ENCODE measurements around the gene FAHD2A. TPM values are rescaled to one million over a fixed set of nuclear protein-coding genes. Genes with fewer than 3 reads are reported as not detected.
"Not testable (repeated sequence)": the region's sequence is repeated elsewhere in the genome, so short reads cannot be mapped to it uniquely, and the experiment has no call there.

FAHD2A gene
- total RNA-seq, 1 experiment from 2014 or later: 35.5 TPM

DNA sequence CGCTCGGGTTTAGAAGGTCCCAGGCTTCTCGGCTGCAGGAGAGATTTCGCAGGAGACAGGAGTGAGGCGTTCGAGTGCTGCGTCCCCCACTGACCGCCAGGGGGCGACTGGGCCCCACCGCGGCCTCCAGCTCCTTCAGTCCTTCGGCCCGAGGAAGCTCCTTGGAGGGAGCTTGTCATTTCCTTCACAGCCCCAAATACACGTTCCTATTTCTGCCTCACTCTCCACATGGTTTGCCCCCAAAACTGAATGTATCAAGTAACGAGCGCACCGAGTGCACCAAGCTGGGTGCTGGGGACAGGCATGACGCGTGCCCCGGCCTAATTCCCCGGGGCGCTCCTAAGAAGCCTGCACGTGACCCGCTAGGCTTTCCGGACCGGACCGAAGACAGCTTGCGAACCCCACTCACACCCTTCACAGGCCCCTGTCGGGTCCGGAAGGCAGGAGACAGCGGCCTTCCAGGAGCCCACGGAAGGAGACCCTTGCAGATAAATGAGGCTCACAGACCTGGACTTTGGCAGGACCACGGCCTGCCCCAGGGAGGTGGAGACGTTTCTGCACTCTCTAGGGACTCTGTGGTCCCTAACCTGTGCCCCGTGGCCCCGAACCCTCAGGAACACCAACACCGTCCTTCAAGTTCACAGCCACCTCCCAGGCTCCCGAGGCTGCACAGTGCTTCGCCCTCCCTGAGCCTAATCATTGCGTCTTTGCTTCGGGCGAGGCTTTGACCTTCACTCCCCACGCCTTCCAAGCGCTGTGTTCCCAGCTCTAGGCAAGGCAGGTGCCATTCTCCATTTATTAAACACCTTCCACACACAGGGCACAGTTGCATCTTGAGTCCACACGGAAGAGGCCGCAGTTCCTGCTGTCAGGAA is 13.0 kb upstream of the FAHD2A start:
- DNase-seq (ENCODE audit: extremely low read depth, low read depth): peak; percentile 40

DNA sequence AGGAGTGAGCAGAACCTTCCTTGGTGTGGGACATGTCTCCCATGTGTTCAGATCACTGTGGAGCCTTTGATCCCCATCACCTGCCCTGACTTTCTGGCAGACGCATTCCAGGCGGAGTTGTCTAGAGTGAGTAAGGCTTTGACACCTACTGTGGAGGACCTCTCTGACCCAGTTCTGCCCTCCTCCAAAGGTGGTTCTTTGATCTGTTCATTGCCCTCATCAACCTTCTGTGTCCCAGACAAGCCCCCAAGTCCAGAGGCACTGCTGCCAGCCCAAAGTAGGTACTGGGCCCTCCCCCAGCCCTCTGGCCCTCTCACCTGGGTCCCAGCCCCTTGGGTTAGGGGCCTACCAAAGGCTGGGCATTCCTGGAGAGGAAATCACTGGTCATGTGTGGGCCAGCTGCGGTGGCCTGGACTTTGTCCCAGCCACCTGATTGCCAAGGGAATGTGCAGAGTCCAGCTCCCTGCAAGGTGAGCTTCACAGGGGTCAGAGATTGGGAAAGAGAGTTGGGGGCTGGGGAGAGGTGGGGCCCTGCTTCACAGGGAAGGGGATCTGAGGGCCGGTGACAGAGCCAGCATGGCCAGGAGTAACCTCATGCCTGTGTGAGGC is 12.1 kb upstream of the FAHD2A start:
- DNase-seq (ENCODE audit: extremely low read depth, low read depth): no peak

DNA sequence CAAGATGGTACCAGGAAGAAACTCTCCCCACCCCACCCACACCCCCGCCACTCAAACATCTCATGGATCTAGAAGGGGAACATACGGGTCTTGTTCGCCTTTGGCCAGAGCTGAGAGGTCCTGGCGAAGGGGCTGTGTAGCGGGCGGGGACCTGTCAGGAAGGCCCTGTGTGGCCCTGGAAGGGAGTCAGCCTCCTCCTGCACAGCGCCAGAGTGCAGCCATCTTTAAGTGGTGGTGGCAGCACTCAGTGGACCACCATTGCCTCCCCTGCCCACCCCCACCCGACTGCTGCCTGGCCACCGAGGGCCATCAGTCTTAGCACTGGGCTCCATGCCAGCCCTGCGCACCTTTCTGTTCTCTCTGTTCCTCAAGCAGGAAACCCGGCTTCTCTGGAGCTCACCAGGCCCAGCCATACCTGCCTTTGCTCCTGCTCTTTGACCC is 11.6 kb upstream of the FAHD2A start:
- no peak for DNase-seq (ENCODE audit: extremely low read depth, low read depth)

DNA sequence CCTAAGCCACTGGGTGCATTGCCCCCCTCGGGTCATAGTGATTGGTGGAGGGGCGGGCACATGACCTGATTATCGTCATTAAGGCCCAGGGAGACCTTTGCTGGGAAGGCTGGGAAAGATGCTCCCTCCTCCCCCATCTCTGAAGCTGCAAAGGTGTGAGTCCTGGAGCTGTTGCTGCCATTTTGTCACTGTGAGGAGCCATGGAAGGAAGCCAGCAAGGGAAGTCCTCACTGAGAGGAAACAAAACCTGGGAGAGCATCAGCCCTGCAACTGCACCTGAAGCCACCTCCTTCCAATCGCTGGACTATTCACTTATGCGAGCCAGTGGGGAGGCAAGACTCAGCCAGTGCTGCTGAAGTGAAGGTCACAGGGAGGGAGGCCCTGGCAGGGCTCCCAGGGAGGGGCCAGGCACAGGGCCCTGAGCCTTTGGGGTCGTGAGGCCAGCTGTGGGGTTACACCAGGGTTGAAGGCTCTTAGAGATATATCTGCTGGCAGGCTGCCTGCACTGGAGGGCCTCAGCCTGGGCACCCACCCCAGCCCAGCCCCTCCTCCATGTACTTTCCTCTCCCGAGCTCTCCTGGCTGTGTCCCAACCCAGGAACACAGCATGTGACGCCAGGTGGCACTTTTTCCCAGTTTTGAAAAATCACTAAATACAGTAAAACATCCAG is 10.7 kb upstream of the FAHD2A start:
- no peak for DNase-seq (ENCODE audit: extremely low read depth, low read depth)

DNA sequence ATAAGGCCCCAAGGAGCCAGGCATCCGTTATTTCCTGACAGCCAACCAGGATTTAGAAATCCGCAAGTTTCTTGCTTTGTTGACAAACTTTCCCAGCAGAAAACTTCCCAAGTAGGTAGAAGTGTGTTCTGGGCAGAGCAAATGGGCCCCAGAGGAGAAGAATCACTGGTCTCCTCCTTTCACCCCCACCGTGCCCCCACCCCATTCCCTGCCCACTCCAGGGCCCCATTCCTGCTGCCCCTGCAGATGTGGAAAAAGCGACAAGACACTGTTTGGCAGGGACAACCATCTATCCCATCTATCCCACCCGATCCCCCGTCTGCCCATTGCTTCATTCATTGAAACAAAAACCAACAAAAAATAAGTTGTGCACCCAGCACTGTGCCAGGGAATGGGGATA is 10.2 kb upstream of the FAHD2A start:
- no peak for DNase-seq (ENCODE audit: extremely low read depth, low read depth)

DNA sequence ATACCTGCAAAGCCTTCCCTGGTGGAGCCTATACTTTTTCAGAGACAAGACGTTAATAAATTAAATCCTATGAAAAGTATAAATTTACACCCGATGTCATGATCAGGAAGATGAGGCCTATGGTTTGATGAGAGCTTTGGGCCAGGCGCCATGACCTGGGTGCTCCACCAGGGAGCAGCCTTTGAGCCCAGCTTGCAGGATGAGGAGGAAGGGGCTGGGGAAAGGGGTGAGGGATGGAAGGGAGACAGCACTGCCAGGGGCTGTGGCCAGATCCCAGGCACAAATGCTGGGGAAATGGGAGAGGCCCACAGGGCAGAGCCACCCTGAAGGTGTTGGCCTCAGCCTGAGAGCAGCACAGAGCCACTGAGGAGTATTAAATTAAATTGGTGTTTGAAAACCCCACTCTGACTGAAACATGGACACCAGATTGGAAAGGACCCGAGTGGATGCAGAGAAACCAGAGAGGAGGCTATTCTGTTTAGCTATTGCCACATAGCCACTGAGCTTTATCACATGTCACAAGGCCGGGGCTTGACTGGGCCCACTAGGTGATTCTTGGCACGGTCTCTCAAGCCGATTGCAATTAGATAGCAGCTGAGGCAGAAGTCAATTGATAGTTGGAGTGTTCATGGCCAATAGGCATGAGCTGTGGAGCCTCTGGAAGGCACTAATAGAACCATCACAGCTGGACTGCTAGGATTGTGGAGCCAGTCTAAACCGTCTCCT is 9.6 kb upstream of the FAHD2A start:
- no peak for DNase-seq (ENCODE audit: extremely low read depth, low read depth)

DNA sequence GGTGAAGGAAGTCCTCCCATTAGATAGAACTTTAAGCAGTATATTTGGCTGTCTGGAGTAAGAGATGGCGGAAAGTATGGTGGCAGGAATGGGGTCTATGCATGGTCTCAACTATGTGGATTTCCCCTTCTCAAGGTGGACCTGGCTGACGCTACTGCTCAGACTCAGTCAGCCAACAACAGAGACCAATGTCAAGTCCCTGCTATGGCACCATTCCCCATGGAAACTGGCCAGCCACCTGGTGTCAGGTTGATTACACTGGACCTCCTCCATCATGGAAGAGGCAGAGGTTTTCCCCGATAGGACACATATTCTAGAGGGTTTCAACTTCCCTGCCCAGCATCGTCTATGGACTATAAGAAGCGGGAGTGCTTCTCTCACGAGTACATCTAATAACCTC is 8.6 kb upstream of the FAHD2A start:
- DNase-seq (ENCODE audit: extremely low read depth, low read depth): no peak

DNA sequence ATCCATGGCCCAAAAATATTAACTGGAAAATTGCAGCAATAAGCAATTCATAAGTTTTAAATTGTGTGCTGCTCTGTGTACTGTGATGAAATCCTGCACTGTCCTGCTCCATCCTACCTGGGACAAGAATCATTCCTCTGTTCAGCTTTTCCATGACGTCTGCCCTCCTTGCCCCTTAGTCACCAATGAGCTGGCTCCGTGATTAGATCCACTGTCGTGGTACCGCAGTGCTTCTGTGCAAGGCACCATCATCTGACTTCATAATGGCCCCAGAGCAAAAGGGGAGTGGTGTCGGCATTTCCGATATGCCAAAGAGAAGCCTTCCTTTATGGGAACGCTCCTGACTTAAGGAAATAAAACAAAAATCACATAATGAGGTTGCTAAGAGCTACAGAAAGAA is 3.4 kb upstream of the FAHD2A start:
- no peak for DNase-seq (ENCODE audit: extremely low read depth, low read depth)

DNA sequence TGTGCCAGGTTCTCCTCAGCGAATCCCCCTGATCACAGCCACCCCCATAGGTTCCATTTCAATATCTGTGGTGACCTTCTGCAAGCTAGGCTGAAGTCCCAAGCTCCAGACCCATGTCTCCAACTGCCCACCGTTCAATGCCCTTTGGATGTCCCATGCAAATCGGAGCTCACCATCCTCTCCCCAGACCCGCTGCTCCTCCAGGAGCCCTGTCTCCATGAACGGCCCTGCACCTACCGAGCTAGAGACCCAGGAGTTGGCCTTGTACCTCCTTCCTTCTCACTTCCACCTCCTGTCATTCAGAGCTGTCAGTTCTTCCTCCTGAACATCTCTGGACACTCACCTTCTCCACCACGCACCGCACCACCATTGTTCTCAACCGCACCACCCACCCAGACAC is 1.0 kb upstream of the FAHD2A start:
- DNase-seq (ENCODE audit: extremely low read depth, low read depth): no peak

DNA sequence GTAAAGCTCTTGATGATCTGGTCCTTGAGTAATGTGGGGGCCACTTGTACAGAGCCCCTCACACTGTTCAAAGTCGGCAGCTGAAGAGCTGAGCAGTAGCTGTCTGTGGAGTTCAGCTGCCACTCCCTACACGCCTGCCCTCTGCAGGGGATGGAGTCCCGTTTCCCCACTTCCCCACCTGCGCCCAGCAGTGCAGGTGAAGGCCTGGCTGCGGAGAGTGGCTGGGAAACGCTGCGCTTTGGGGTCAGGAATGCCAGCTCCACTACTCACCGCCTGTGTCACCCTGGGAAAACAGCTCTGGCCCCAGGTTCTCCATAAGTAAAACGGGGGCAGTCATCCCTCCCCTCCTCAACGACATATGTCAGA is 521 bp upstream of the FAHD2A start:
- not testable (repeated sequence) for DNase-seq (ENCODE audit: extremely low read depth, low read depth)

DNA sequence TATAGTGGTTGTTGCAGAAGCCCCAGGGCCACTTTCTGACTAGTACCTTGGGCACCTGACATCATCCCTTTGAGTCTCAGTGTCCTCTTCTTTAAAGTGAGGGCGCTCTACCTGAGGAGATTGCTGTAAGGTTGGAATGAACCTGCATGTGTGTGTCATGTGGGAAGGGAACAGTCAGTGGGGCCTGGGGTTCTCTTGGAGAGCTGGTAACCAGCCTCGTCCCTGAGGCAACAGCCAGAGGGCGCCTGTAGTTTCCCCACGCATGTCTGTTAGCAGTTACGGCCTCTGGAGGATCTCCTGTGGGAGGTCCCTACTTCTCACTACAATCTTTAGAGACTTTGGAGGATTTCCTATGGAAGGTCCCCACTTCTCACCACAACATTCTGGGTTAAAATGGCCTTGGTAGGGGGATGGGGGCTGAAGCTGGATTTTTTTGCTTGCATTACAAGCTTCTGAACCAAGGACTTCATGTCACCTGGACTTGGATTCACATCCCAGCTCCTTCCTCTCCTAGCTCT is 755 bp downstream of the FAHD2A start:
- peak; percentile 23 for DNase-seq (ENCODE audit: extremely low read depth, low read depth)

DNA sequence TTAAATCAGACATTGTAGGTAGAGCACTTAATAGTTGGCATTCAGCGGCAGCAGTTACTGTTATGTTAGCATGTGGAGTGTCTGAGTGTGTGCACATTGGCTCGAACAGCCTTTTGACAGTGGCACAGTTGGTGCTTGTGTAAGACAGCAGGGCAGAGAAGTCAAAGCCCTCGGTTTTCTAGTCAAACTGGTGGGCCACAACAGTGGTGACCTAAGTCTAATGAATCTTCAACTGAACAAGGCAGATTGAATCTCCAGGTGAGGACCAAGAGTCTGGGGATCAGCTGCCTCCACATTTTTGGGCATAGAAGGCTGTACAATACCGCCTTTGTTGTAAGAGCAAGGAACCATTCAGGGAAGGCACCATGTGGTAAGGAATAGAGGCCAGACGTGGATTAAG is 1.3 kb downstream of the FAHD2A start:
- not testable (repeated sequence) for DNase-seq (ENCODE audit: extremely low read depth, low read depth)

DNA sequence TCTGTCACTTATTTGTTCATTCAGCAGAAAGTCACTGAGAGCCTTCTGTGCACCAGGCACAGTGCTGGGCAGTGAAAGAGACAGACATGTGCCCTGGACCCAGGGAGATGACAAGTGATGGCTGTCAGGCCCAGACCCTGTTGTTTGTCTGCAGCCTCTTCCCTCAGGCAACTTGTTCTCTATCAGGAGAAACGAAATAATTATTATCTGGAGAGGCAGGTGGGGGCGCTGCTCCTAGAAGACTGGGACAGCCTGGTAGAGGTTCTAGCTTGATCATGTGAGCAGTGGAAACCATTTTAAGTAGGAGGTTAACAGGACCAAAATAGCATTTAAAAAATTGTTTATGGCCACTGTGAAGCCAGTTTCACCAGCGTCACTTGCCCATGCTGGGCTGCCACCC is 2.2 kb downstream of the FAHD2A start:
- not testable (repeated sequence) for DNase-seq (ENCODE audit: extremely low read depth, low read depth)

DNA sequence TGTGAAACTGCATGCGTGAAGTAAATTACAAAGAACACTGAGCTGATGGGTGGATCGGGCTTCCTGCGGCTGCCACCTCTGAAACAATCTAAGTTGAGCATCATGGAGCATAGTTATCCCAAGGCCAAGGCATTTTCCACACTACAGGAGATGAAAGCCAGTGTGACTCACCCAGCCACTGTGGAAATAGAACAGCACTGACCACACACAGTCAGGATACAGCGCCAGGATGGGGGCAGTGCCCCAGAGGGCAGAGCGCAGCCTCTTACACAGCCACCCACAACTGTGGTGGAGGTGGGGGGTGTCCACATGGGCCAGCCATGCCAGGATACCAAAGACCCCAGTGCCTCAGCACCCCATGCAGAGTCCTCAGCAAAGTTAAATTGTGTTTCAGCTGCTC is 8.7 kb downstream of the FAHD2A start:
- DNase-seq (ENCODE audit: extremely low read depth, low read depth): not testable (repeated sequence)

DNA sequence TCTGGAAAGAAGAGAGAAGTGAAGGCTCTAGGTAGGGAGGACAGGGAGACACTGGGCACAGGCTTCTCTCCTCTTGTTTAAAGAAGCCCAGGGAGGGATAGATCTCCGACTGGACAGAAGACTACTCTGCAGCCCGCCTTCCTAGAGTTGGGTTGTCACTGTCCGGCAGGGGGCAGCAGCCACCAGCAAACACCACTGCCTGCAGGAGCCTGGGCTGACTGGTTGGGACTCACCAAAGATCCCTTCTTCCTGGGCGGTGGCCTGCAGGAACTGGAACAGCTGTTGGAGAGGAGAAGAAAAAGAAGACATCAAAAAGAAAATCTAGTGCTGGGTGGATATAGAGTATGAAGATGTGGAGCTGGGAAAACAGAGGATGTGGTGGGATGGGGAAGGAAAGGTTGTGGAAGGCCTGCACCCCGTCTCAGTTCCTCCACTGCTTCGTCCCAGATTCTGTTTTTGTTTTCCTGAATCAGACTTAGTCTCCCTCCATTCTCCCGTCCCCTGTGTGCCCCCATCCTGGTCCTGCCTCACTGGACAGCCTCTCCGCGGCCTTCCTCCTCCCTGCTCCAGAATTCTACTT is 11.6 kb downstream of the FAHD2A start:
- peak; percentile 62 for DNase-seq (ENCODE audit: extremely low read depth, low read depth)

DNA sequence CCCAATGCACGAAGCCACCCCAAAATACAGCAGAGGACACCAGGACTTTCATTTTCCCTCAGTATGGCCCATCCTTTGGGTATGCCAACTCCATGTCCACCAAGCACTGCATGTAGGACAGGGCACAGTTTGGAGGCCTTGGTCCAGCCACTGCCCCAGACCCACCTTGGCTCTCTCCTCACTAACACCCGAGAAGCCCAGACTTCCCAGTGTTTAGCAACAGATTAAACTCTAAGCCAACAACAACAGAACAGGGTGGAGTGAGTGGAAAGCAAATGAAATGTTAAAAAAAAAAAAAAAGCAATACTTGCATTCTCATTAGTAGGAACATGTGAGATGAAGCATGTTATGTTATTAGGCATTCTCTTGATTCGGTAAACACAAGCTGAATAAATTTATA is 12.6 kb downstream of the FAHD2A start:
- DNase-seq (ENCODE audit: extremely low read depth, low read depth): not testable (repeated sequence)

DNA sequence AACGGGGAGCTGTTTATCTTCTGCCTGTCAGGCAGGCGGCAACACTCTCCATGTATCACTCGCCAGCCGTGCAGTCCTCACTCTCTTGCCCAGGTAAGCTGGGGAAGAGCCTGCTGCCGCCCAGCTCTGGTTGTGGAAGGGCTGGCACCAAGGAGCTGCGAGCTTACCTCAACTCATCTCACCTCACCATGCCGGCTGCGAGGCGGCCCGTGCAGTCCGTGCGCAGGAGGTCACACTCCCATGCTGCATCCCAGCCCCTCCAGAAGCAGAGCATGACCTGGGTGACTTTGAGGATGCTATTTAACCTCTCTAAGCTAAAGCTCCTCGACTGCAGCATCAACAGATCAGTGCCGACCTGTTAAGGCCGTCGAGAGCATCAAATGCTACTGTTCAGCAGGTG is 13.1 kb downstream of the FAHD2A start:
- not testable (repeated sequence) for DNase-seq (ENCODE audit: extremely low read depth, low read depth)

DNA sequence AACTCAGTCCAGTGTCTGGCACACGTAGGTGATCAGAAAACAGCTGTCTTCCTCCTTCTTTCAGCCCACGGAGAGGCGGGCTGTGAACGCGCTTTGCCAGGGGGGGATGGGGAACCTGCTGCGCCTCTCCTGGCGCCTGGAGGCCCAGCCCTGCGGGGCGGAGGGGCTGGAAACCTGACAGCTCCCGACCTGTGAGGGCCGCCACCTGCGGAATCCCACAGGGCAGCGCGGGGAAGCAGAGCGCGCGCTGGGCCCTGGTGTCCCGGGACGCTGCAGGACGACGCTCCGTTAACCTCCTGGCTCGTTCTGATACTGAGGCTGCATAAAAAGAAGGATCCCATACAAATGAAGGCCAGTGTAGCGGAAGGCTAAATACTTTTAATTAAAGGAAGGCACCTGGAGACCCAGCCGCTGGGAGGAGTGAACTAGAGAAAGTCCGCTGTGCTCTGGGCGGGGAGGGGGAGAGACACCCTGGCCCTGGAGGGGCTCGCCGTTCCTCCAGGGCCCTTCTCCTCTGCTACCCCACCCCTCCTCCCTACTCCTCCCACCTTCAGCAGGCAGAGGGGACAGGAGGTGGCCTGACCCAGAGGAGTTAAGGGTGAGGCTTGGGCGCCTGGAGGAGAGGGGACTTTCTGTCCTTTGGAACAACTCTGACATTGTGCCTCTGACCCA is 24.8 kb downstream of the FAHD2A start:
- not testable (repeated sequence) for DNase-seq (ENCODE audit: extremely low read depth, low read depth)

DNA sequence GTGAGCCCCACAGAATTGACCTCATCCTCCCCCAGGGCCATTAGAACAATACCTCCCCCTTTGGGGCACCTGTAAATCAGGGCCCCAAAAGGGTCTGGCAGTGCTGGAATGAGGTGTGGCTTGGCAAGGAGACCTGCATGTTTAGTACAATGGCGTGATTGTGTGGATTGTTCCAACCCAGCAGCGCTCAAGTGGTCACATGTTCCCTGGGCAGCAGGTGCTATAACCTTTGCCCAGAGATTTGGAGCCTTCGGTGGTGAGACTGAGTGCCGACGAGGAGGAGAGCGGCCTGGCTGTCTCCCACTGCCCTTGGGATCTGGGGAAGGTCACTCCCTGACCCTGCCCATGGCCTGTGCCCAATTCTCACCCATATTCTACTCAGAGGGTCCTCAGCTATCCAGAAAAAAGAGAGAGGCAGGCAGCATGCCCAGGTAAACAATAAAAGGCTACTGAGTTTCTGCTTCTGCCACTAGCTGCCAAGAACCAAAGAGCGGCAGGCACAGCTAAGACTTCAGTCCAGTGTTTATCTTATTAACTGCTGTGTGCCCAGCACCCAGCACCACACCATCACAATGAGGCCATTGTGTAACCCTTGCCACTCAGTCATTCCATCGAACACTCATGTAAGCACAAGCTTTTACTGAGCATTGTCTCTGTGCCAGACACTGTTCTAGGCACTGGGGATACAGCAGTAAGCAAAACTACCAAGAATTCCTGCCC is 27.4 kb downstream of the FAHD2A start:
- not testable (repeated sequence) for DNase-seq (ENCODE audit: extremely low read depth, low read depth)
